ENCODE data around the gene ZNF14. TPM values are rescaled to one million over a fixed set of nuclear protein-coding genes. Genes with fewer than 3 reads are reported as not detected.

ZNF14 gene
- total RNA-seq, 1 donor from 2014 or later: 21.0 TPM

DNA sequence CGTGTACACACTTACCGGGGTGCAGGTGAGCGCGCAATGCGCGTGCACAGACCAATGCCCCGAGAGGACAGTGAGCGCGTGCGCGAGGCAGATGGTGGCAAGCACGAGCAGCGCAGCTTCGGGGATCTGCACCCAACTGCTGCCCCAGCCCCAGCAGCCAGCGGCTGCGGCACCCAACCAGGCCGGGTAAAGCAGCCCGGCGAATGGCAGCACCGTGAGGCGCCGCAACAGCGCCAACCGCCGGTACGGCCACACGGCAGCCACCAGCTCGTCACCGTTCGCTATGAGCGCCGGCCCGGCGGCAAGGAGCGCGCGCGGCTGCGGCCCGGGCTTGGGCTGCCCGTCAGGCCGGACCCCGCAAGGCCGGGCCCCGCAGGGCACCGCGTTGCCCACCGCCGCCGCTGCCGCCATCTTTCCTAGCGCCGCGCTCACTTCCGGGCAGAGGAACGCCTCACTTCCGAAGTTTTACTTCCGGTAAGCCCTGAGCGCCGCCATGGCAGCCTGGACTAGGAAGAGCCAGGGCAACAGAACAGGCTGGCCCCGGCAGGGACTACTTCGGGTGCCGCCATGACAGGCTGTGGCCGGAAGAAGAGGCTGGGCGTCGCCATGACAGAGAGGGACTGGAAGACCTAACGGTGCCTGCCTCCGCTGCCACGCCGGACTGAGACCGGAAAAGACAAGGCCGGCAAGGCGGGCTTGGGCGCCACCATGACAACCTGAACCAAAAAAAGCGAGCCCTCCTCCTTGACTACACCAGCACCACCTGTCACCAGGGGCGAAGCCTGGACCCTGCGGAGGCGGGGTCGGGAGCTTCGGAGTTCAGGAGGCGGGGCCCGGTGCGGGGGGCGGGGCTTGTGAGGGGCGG is 69.4 kb downstream of the ZNF14 start, which contains the start of gene ATP13A1:
ATP13A1 (minus strand) TSS at position 421 of the 865 bp plus-strand sequence; CDS start at position 411, 10 bp downstream.
- Histone ChIP-seq H3K36me3 (no peaks in the 10 kb centered on the region), H3K79me2 (ENCODE audit: low read depth) (peaks cover 41% of the 10 kb centered on the region), H3K27ac (peak within 1 kb of the TSS; percentile 80), H3K4me3 (peak within 1 kb of the TSS; percentile 86), H3K27me3 (no peaks in the 10 kb centered on the region), H4K20me1 (ENCODE audit: low read depth) (peaks cover 28% of the 10 kb centered on the region), H3K9ac (peak within 1 kb of the TSS; percentile 68), H3K4me1 (peaks cover 18% of the 10 kb centered on the region), H3K9me3 (ENCODE audit: low read depth) (no peaks in the 10 kb centered on the region), H2AFZ (replicated peaks) (peak within 1 kb of the TSS; percentile 67), H3K4me2 (peak within 1 kb of the TSS; percentile 90), H3F3A (ENCODE audit: low read depth) (peaks cover 32% of the 10 kb centered on the region)
- H3K9me3 Mint-ChIP-seq: no peaks in the 10 kb centered on the region
- TF ChIP-seq EZH2phosphoT487 (IDR thresholded peaks at IDR 0.05): no peak
- no peak for TF ChIP-seq EZH2 (IDR thresholded peaks at IDR 0.05)
- TF ChIP-seq, protein P1, sequence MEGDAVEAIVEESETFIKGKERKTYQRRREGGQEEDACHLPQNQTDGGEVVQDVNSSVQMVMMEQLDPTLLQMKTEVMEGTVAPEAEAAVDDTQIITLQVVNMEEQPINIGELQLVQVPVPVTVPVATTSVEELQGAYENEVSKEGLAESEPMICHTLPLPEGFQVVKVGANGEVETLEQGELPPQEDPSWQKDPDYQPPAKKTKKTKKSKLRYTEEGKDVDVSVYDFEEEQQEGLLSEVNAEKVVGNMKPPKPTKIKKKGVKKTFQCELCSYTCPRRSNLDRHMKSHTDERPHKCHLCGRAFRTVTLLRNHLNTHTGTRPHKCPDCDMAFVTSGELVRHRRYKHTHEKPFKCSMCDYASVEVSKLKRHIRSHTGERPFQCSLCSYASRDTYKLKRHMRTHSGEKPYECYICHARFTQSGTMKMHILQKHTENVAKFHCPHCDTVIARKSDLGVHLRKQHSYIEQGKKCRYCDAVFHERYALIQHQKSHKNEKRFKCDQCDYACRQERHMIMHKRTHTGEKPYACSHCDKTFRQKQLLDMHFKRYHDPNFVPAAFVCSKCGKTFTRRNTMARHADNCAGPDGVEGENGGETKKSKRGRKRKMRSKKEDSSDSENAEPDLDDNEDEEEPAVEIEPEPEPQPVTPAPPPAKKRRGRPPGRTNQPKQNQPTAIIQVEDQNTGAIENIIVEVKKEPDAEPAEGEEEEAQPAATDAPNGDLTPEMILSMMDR (IDR thresholded peaks at IDR 0.05): peak; percentile 38
- H3K27ac Mint-ChIP-seq: peak within 1 kb of the TSS; percentile 70
- peaks cover 15% of the 10 kb centered on the region for H3K36me3 Mint-ChIP-seq
- H3K4me1 Mint-ChIP-seq: peaks cover 24% of the 10 kb centered on the region
- peak within 1 kb of the TSS; percentile 93 for H3K4me3 Mint-ChIP-seq
- peaks cover 9% of the 10 kb centered on the region for H3K27me3 Mint-ChIP-seq (ENCODE audit: insufficient read depth, low read depth)
- peak; percentile 97 for DNase-seq (ENCODE audit: low spot score)

DNA sequence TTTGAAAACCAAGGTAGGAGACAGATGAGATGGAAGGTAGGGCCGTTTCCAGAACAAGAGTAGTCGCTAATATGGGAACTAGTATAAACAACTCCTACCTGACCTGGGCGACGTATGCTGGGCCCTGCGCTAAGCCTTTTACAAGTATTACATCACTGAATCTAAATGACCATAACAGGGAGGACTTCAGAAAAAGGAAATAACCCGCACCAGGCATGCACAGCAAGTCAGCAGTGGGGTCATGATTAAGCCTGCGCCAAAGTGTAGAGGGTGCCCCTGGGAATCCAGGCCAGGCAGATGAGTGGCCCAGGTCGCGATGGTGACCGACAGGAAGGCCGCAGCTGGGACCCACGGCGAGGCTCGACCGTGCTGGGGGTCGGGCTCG is 70.0 kb downstream of the ZNF14 start:
- H3K27me3 Mint-ChIP-seq (ENCODE audit: insufficient read depth, low read depth): peaks cover 3% of the 10 kb centered on the region
- H3K27me3 ChIP-seq: no peaks in the 10 kb centered on the region

DNA sequence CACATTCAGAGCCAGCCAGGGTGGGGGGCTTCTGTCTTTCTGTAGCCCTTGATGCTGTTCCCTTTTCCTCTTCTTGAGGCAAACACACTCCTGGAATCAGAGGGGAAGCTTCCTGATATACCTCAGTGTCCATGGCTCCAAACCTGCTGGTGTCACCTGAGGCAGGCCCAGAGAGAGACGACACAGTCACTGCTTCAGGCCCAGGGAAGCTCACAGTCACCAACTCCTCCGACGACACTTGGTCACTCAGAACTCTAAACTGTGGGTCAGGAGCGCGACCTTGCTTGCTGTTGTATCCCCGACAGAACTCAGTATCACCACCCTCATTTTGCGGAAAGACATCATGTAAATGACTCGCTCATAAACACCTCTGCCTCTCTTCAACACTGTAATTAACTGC is 70.6 kb downstream of the ZNF14 start:
- no peak overlapping the region for H2AFZ ChIP-seq (replicated peaks)
- DNase-seq (ENCODE audit: low spot score): no peak
- H3K4me1 ChIP-seq: peaks cover 15% of the 10 kb centered on the region
- Mint-ChIP-seq H3K9me3 (no peaks in the 10 kb centered on the region), H3K36me3 (peaks cover 20% of the 10 kb centered on the region), H3K4me3 (peak overlapping the region; percentile 92), H3K27ac (peak overlapping the region; percentile 70), H3K4me1 (peaks cover 18% of the 10 kb centered on the region), H3K27me3 (ENCODE audit: insufficient read depth, low read depth) (peaks cover 3% of the 10 kb centered on the region)
- peak overlapping the region; percentile 90 for H3K4me2 ChIP-seq
- H3K9ac ChIP-seq: no peak overlapping the region
- H3K27me3 ChIP-seq: no peaks in the 10 kb centered on the region
- H3K27ac ChIP-seq: no peak overlapping the region
- H3K4me3 ChIP-seq: peak overlapping the region; percentile 86
- H3F3A ChIP-seq (ENCODE audit: low read depth): peaks cover 29% of the 10 kb centered on the region
- H3K36me3 ChIP-seq: no peaks in the 10 kb centered on the region
- H3K79me2 ChIP-seq (ENCODE audit: low read depth): peaks cover 41% of the 10 kb centered on the region
- TF ChIP-seq EZH2 (IDR thresholded peaks at IDR 0.05) (no peak), EZH2phosphoT487 (IDR thresholded peaks at IDR 0.05) (no peak)
- TF ChIP-seq, protein P1 (IDR thresholded peaks at IDR 0.05): no peak
- H3K9me3 ChIP-seq (ENCODE audit: low read depth): no peaks in the 10 kb centered on the region
- peaks cover 28% of the 10 kb centered on the region for H4K20me1 ChIP-seq (ENCODE audit: low read depth)

More for the DNA sequence above, 70.0 kb downstream of the ZNF14 start:
- Mint-ChIP-seq H3K9me3 (no peaks in the 10 kb centered on the region), H3K27ac (peak overlapping the region; percentile 70), H3K36me3 (peaks cover 20% of the 10 kb centered on the region), H3K4me1 (peaks cover 18% of the 10 kb centered on the region), H3K4me3 (peak overlapping the region; percentile 92)
- peaks cover 41% of the 10 kb centered on the region for H3K79me2 ChIP-seq (ENCODE audit: low read depth)
- peak overlapping the region; percentile 68 for H3K9ac ChIP-seq
- DNase-seq (ENCODE audit: low spot score): no peak
- H3K4me1 ChIP-seq: peaks cover 15% of the 10 kb centered on the region
- no peaks in the 10 kb centered on the region for H3K36me3 ChIP-seq
- H3F3A ChIP-seq (ENCODE audit: low read depth): peaks cover 29% of the 10 kb centered on the region
- peak overlapping the region; percentile 86 for H3K4me3 ChIP-seq
- H3K4me2 ChIP-seq: peak overlapping the region; percentile 90
- H3K9me3 ChIP-seq (ENCODE audit: low read depth): no peaks in the 10 kb centered on the region
- no peak overlapping the region for H2AFZ ChIP-seq (replicated peaks)
- TF ChIP-seq, protein P1 (IDR thresholded peaks at IDR 0.05): no peak
- TF ChIP-seq EZH2phosphoT487 (IDR thresholded peaks at IDR 0.05) (no peak), EZH2 (IDR thresholded peaks at IDR 0.05) (no peak)
- peaks cover 28% of the 10 kb centered on the region for H4K20me1 ChIP-seq (ENCODE audit: low read depth)
- H3K27ac ChIP-seq: no peak overlapping the region
